Neural progenitor cell (in vitro differentiated cells): Measurements from ENCODE around the gene BRINP3.

Experiments
- CTCF ChIP-seq: fragments of 200-600 bp; sonication (generic); IDR thresholded peaks from 2 replicates; pipeline ENCODE4 v1.5.1; 2017; ENCODE audit warnings: antibody characterized with exemption, mild to moderate bottlenecking
- EZH2 ChIP-seq: fragments of 200-600 bp; sonication (generic); IDR thresholded peaks from 2 replicates; pipeline ENCODE4 v1.6.1; 2017; ENCODE audit warnings: antibody characterized with exemption, mild to moderate bottlenecking, moderate library complexity
- EZH2phosphoT487 ChIP-seq: fragments of 200-600 bp; sonication (generic); IDR thresholded peaks from 2 replicates; pipeline ENCODE4 v1.6.1; 2017; ENCODE audit warnings: antibody characterized with exemption

- TF ChIP-seq EZH2phosphoT487 (no peak), CTCF (no peak), EZH2 (no peak)
Measured at GRCh38 chr1:190170321-190170720, 307.3 kb downstream of the BRINP3 start.
